Activated CD8-positive, alpha-beta T cell treated with anti-CD3 and anti-CD28 coated beads for 36 hours (primary cell): ENCODE measurements around the gene COX11. TPM values are rescaled to one million over a fixed set of nuclear protein-coding genes. Genes with fewer than 3 reads are reported as not detected.

Experiments used
- ATAC-seq: fragments of 200-7000 bp; cut with Tn5 transposase; one replicate; pipeline ENCODE4 v1.10.0; 2021; ENCODE audit warnings: mild to moderate bottlenecking, moderate library complexity
- CTCF ChIA-PET: fragments of 350-600 bp; sonication (Branson Sonifier 250); formaldehyde crosslinking; loops from one replicate; lab custom pipeline; 2021; ENCODE audit warnings: antibody characterized with exemption; lab: Charles Lee
- POLR2A ChIA-PET: fragments of 350-600 bp; sonication (Branson Sonifier 250); formaldehyde crosslinking; loops from one replicate; lab custom pipeline; 2021; ENCODE audit warnings: antibody characterized with exemption; lab: Charles Lee
- DNase-seq: peaks from one replicate; pipeline ENCODE4 v3.0.0-alpha.2; 2020
- H3K27ac Mint-ChIP-seq: one replicate; pipeline ENCODE4 v1.8.0; 2021; ENCODE audit warnings: mild to moderate bottlenecking, mixed read lengths
- H3K27me3 Mint-ChIP-seq: one replicate; pipeline ENCODE4 v1.8.0; 2021; ENCODE audit warnings: mixed read lengths
- H3K36me3 Mint-ChIP-seq: one replicate; pipeline ENCODE4 v1.8.0; 2021; ENCODE audit warnings: low read depth, mixed read lengths
- H3K4me1 Mint-ChIP-seq: one replicate; pipeline ENCODE4 v1.8.0; 2021; ENCODE audit warnings: low read depth, mixed read lengths
- H3K4me3 Mint-ChIP-seq: one replicate; pipeline ENCODE4 v1.8.0; 2021; ENCODE audit warnings: mild to moderate bottlenecking, moderate library complexity, mixed read lengths
- H3K9me3 Mint-ChIP-seq: one replicate; pipeline ENCODE4 v1.8.0; 2021; ENCODE audit warnings: mixed read lengths
- intact Hi-C: fragments of 100-400 bp; cut with micrococcal nuclease; formaldehyde crosslinking; loops from one replicate; pipeline ENCODE4 v1.10.0; 2022
- total RNA-seq, 2 experiments: library from RNA; stranded (reverse); gene quantifications; one replicate each; pipeline ENCODE4 v1.2.3, GENCODE V29; 2021
- TF ChIP-seq, protein P1 (sequence below): fragments of 200-600 bp; IDR thresholded peaks from one replicate; pipeline ENCODE4 v1.8.0; 2022; ENCODE audit warnings: antibody characterized with exemption, mild to moderate bottlenecking

COX11 gene
- total RNA-seq, 2 experiments from 2014 or later = 44.9 to 46.8 TPM

DNA sequence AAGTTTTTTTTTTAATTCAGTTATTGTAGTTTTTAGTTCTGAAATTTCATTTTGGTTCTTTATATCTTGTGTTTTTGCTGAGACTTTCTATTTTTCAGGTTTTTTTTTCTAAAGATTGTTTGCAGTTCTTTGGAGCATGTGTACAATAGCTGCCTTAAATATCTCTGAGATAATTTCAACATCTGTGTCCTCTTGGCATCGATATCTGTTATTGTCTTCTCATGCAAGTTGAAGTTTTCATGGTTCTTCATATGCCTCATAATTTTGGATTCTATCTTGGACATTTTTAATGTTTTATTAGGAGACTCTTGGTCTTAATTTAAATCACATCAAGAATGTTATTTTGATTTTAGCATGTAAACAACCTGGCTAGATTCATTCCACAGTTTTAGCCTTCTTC, 22.8 kb downstream of the COX11 start:
- H3K4me1 Mint-ChIP-seq = peaks cover 7% of the 10 kb centered on the region
- H3K4me3 Mint-ChIP-seq = no peak overlapping the region
- H3K36me3 Mint-ChIP-seq = no peaks in the 10 kb centered on the region
- intact Hi-C loops = no loop called here
- ChIA-PET CTCF (interaction anchor here (0.9 kb wide), 1 partner anchor 34 kb away, joined by 3 read pairs; no protein-coding TSS in a partner anchor), POLR2A (no interaction called here)
- H3K27ac Mint-ChIP-seq = no peak overlapping the region
- TF ChIP-seq, protein P1, sequence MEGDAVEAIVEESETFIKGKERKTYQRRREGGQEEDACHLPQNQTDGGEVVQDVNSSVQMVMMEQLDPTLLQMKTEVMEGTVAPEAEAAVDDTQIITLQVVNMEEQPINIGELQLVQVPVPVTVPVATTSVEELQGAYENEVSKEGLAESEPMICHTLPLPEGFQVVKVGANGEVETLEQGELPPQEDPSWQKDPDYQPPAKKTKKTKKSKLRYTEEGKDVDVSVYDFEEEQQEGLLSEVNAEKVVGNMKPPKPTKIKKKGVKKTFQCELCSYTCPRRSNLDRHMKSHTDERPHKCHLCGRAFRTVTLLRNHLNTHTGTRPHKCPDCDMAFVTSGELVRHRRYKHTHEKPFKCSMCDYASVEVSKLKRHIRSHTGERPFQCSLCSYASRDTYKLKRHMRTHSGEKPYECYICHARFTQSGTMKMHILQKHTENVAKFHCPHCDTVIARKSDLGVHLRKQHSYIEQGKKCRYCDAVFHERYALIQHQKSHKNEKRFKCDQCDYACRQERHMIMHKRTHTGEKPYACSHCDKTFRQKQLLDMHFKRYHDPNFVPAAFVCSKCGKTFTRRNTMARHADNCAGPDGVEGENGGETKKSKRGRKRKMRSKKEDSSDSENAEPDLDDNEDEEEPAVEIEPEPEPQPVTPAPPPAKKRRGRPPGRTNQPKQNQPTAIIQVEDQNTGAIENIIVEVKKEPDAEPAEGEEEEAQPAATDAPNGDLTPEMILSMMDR = no peak
- no peak for DNase-seq
- peaks cover 14% of the 10 kb centered on the region for H3K27me3 Mint-ChIP-seq
- ATAC-seq = no peak
- no peaks in the 10 kb centered on the region for H3K9me3 Mint-ChIP-seq

DNA sequence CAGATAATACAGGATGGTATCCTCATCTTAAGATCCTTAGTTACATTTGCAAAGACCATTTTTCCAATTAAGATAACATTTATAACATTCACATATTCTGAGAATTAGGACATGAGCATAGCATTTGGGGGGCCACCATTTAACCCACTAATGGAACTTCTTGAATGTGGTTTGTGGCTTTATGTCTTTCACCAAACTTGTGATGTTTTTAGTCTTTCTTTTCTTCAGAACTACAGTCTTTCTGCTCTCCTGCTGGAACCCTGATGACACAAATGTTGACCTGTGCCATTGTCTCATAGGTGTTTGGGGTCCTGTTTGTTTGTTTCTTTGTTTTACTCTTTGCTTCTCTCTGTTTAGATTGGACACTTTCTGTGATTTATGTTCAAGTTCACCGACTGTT, 23.2 kb downstream of the COX11 start:
- Mint-ChIP-seq H3K4me3 (no peak overlapping the region), H3K9me3 (no peaks in the 10 kb centered on the region), H3K27ac (no peak overlapping the region), H3K27me3 (peaks cover 14% of the 10 kb centered on the region), H3K36me3 (no peaks in the 10 kb centered on the region), H3K4me1 (peaks cover 7% of the 10 kb centered on the region)
- intact Hi-C loops = no loop called here
- DNase-seq = no peak
- ChIA-PET POLR2A (no interaction called here), CTCF (interaction anchor here (0.9 kb wide), 1 partner anchor 35 kb away, joined by 3 read pairs; no protein-coding TSS in a partner anchor)
- TF ChIP-seq, protein P1 = no peak
- no peak for ATAC-seq

DNA sequence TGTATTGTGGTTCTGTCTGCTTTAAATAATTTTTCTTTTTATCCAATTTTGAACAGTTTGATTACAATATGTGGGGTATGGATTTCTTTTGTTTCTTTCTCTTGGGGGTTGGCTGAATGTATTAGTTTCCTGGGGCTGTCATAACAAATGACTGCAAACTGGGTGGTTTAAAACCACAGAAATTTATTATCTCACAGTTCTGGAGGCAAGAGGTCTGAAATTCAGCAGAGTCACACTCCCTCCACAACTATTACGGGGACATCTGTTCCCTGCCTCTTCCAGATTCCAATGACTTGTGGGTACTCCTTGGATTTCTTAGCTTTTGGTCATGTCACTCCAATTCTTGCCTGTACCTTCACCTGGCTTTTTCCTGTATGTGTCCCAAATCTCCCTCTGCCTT, 23.7 kb downstream of the COX11 start:
- H3K27me3 Mint-ChIP-seq = peaks cover 14% of the 10 kb centered on the region

DNA sequence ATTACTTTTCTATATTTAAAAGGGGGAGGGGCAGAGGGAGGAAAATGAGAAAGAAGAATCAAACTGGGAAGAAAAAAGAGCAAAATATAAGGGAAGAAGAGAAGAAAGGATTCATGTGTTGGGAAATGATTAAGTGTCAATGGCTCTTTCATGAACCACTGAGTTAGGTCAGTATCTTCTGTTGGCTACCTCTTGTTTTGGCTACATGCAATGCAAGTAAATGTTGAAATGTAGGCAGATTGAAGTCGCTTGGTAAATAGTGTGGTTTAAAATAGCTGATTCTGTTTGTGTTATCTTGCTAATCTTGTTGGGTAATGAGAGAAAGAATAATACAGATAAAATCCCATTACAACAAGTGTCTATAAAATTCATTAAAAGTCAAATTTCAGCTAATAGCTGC, 27.2 kb downstream of the COX11 start:
- H3K36me3 Mint-ChIP-seq = no peaks in the 10 kb centered on the region
- ATAC-seq (no peak), DNase-seq (no peak)
- H3K27me3 Mint-ChIP-seq = peaks cover 4% of the 10 kb centered on the region
- ChIA-PET CTCF (no interaction called here), POLR2A (no interaction called here)
- H3K4me3 Mint-ChIP-seq = no peak overlapping the region
- no peak overlapping the region for H3K27ac Mint-ChIP-seq
- H3K4me1 Mint-ChIP-seq = peaks cover 3% of the 10 kb centered on the region
- intact Hi-C loops = no loop called here
- H3K9me3 Mint-ChIP-seq = no peaks in the 10 kb centered on the region
- TF ChIP-seq, protein P1 = no peak

More for the DNA sequence above, 23.7 kb downstream of the COX11 start:
- no peaks in the 10 kb centered on the region for H3K9me3 Mint-ChIP-seq
- ChIA-PET POLR2A (no interaction called here), CTCF (interaction anchor here (0.9 kb wide), 1 partner anchor 35 kb away, joined by 3 read pairs; no protein-coding TSS in a partner anchor)
- H3K36me3 Mint-ChIP-seq = no peaks in the 10 kb centered on the region
- intact Hi-C loops = no loop called here
- no peak overlapping the region for H3K27ac Mint-ChIP-seq
- DNase-seq = no peak
- ATAC-seq = no peak
- TF ChIP-seq, protein P1 = no peak
- H3K4me1 Mint-ChIP-seq = peaks cover 7% of the 10 kb centered on the region
- no peak overlapping the region for H3K4me3 Mint-ChIP-seq

DNA sequence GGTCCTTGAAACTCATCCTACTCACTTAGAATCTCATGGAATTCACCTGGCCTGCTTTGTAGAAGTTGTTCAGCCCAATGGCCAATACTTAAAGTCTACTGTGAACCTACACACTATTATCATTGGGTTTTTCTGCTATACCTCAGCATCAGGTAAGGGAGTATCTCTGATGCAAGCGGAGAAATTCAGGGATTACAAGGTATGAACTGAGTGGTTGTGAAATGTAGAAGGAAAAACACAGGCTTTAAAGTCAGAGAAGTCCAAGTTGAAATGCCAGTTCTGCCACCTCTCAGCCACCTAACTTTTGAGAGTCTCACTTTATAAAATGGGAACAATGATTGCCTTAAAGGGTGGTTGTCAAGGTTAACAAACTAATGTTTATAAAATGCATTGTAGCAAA, 31.0 kb downstream of the COX11 start:
- peaks cover 4% of the 10 kb centered on the region for H3K27me3 Mint-ChIP-seq
- no peaks in the 10 kb centered on the region for H3K36me3 Mint-ChIP-seq
- no peak overlapping the region for H3K27ac Mint-ChIP-seq
- no peak overlapping the region for H3K4me3 Mint-ChIP-seq
- ATAC-seq (no peak), DNase-seq (no peak)
- H3K9me3 Mint-ChIP-seq = no peaks in the 10 kb centered on the region
- ChIA-PET POLR2A (no interaction called here), CTCF (no interaction called here)
- intact Hi-C loops = no loop called here
- TF ChIP-seq, protein P1 = no peak
- H3K4me1 Mint-ChIP-seq = no peaks in the 10 kb centered on the region
